SK-N-SH (cell line): Measurements from ENCODE around the gene FAM240A. TPM values are rescaled to one million over a fixed set of nuclear protein-coding genes. Genes with fewer than 3 reads are reported as not detected.

Source experiments
- CTCF ChIA-PET: fragments of 300-600, 350-600 bp; formaldehyde crosslinking; extraction: SDS; loops from one replicate; lab custom pipeline; 2021; lab: Yijun Ruan, JAX
- POLR2A ChIA-PET: fragments of 350-600 bp; sonication (Branson Sonifier 250); formaldehyde crosslinking; extraction: SDS; loops from one replicate; lab custom pipeline; 2020; ENCODE audit warnings: antibody characterized with exemption, inconsistent platforms; lab: Yijun Ruan, JAX
- DNase-seq: peaks from one replicate; pipeline ENCODE4 v3.0.0; 2012
- H2AFZ ChIP-seq: fragments of 200-600 bp; sonication (generic); 2 replicates; pipeline ENCODE4 v1.8.1; 2016; ENCODE audit warnings: antibody characterized with exemption, mild to moderate bottlenecking, low read depth
- H3F3A ChIP-seq: fragments of 200-600 bp; sonication (generic); replicated peaks from 2 replicates; pipeline ENCODE3; 2016; ENCODE audit warnings: antibody characterized with exemption, mild to moderate bottlenecking; ENCODE audit not compliant: insufficient read depth
- H3K27ac ChIP-seq, 2 experiments: fragments of 200-500 bp in 1 of 2; fragments of 200-600 bp in 1 of 2; sonication (Bioruptor generic) in 1 of 2; sonication (generic), shearing (Covaris generic) in 1 of 2; 2 replicates each; pipeline versions ENCODE4 v1.5.1 to v1.6.1; 2014 to 2016; ENCODE audit warnings: low read depth in 2 of 2, inconsistent platforms in 1 of 2, low read length in 1 of 2, mild to moderate bottlenecking in 1 of 2, mixed read lengths in 1 of 2
- H3K27me3 ChIP-seq: fragments of 200-600 bp; sonication (generic), shearing (Covaris generic); 2 replicates; pipeline ENCODE4 v1.6.1; 2016; ENCODE audit warnings: mixed run types; ENCODE audit not compliant: insufficient read depth
- H3K36me3 ChIP-seq, 2 experiments: fragments of 200-500 bp in 1 of 2; fragments of 200-600 bp in 1 of 2; sonication (Bioruptor generic) in 1 of 2; sonication (generic) in 1 of 2; replicated peaks in 1 of 2; 2 replicates each; pipeline versions ENCODE3 to v1.5.1; 2014 to 2016; ENCODE audit warnings: low read length in 1 of 2, mild to moderate bottlenecking in 1 of 2; ENCODE audit not compliant: insufficient read depth in 2 of 2, control insufficient read depth in 1 of 2
- H3K4me1 ChIP-seq, 2 experiments: fragments of 200-500 bp in 1 of 2; fragments of 200-600 bp in 1 of 2; sonication (Bioruptor generic) in 1 of 2; sonication (generic), shearing (Covaris generic) in 1 of 2; 2 replicates each; pipeline versions ENCODE4 v1.5.1 to v1.6.1; 2014 to 2016; ENCODE audit warnings: low read depth in 1 of 2, low read length in 1 of 2, mixed run types in 1 of 2; ENCODE audit not compliant: insufficient read depth in 2 of 2, control insufficient read depth in 1 of 2
- H3K4me2 ChIP-seq: fragments of 200-600 bp; sonication (generic), shearing (Covaris generic); 2 replicates; pipeline ENCODE4 v1.6.1; 2017; ENCODE audit warnings: mixed run types
- H3K4me3 ChIP-seq, 2 experiments: fragments of 200-500 bp in 1 of 2; fragments of 200-600 bp in 1 of 2; sonication (Bioruptor generic) in 1 of 2; sonication (generic), shearing (Covaris generic) in 1 of 2; 2 replicates each; pipeline versions ENCODE4 v1.5.1 to v1.8.1; 2014 to 2016; ENCODE audit warnings: low read depth in 2 of 2, inconsistent platforms in 1 of 2, low read length in 1 of 2, mild to moderate bottlenecking in 1 of 2, mixed read lengths in 1 of 2, moderate library complexity in 1 of 2
- H3K79me2 ChIP-seq: fragments of 200-600 bp; sonication (generic); 2 replicates; pipeline ENCODE4 v1.8.1; 2017; ENCODE audit warnings: mild to moderate bottlenecking; ENCODE audit not compliant: insufficient read depth
- H3K9ac ChIP-seq: fragments of 200-600 bp; sonication (generic); 2 replicates; pipeline ENCODE4 v1.6.1; 2017; ENCODE audit warnings: mixed run types
- H3K9me2 ChIP-seq: fragments of 200-600 bp; sonication (generic); 2 replicates; pipeline ENCODE4 v1.6.1; 2017; ENCODE audit warnings: mixed run types
- H3K9me3 ChIP-seq: fragments of 200-600 bp; sonication (generic); 2 replicates; pipeline ENCODE4 v1.6.1; 2017; ENCODE audit warnings: mixed run types, mild to moderate bottlenecking, moderate library complexity
- H4K20me1 ChIP-seq: fragments of 200-600 bp; sonication (generic); 2 replicates; pipeline ENCODE4 v1.6.1; 2017; ENCODE audit warnings: mild to moderate bottlenecking, mixed run types; ENCODE audit not compliant: insufficient read depth
- CTCF ChIP-seq: fragments of 200-600 bp; sonication (generic); IDR thresholded peaks from 2 replicates; pipeline ENCODE4 v1.6.1; 2017; ENCODE audit warnings: antibody characterized with exemption, mild to moderate bottlenecking, moderate library complexity
- ELF1 ChIP-seq: IDR thresholded peaks from 2 replicates; pipeline ENCODE4 v1.4.0; 2012
- FOXJ3 ChIP-seq: sonication (generic); formaldehyde crosslinking; IDR thresholded peaks from 2 replicates; pipeline ENCODE4 v1.5.1; 2020; ENCODE audit warnings: mild to moderate bottlenecking, missing genetic modification reagents
- FOXM1 ChIP-seq: IDR thresholded peaks from 2 replicates; pipeline ENCODE4 v1.4.0; 2012; ENCODE audit warnings: low read depth, mild to moderate bottlenecking
- GATA2 ChIP-seq: sonication (generic); formaldehyde crosslinking; IDR thresholded peaks from 2 replicates; pipeline ENCODE4 v1.5.0; 2020; ENCODE audit warnings: mild to moderate bottlenecking, missing genetic modification reagents
- IRF3 ChIP-seq: fragments of 150-350 bp; IDR thresholded peaks from 2 replicates; pipeline ENCODE4 v1.6.1; 2016; ENCODE audit warnings: mild to moderate bottlenecking, low read depth, low read length
- MAX ChIP-seq: IDR thresholded peaks from 2 replicates; pipeline ENCODE4 v1.4.0; 2012; ENCODE audit warnings: low read depth
- MEF2A ChIP-seq: IDR thresholded peaks from 2 replicates; pipeline ENCODE4 v1.4.0; 2012; ENCODE audit warnings: low read depth, borderline replicate concordance
- MXI1 ChIP-seq: IDR thresholded peaks from 2 replicates; pipeline ENCODE4 v1.6.1; 2012; ENCODE audit warnings: mild to moderate bottlenecking, low read depth, low read length, improper control_type of control experiment
- NFIC ChIP-seq: IDR thresholded peaks from 2 replicates; pipeline ENCODE4 v1.4.0; 2012; ENCODE audit warnings: borderline replicate concordance
- POLR2AphosphoS5 ChIP-seq: IDR thresholded peaks from 2 replicates; pipeline ENCODE4 v1.6.1; 2012; ENCODE audit warnings: low read depth, low read length
- RAD21 ChIP-seq: IDR thresholded peaks from 2 replicates; pipeline ENCODE4 v1.6.1; 2012; ENCODE audit warnings: mild to moderate bottlenecking, low read length
- RCOR1 ChIP-seq: fragments of 150-350 bp; IDR thresholded peaks from 2 replicates; pipeline ENCODE4 v1.6.1; 2017; ENCODE audit warnings: antibody characterized with exemption, low read length
- RFX5 ChIP-seq: IDR thresholded peaks from 2 replicates; pipeline ENCODE4 v1.6.1; 2012; ENCODE audit warnings: mild to moderate bottlenecking, improper control_type of control experiment, low read length
- RXRA ChIP-seq: IDR thresholded peaks from 2 replicates; pipeline ENCODE4 v1.4.0; 2012; ENCODE audit warnings: low read depth, mild to moderate bottlenecking, borderline replicate concordance
- SMC3 ChIP-seq: IDR thresholded peaks from 2 replicates; pipeline ENCODE4 v1.6.1; 2012; ENCODE audit warnings: low read depth, low read length, improper control_type of control experiment
- TCF12 ChIP-seq: IDR thresholded peaks from 2 replicates; pipeline ENCODE4 v1.4.0; 2012
- USF1 ChIP-seq: IDR thresholded peaks from 2 replicates; pipeline ENCODE4 v1.4.0; 2012; ENCODE audit warnings: low read depth, borderline replicate concordance
- YY1 ChIP-seq: IDR thresholded peaks from 2 replicates; pipeline ENCODE4 v1.4.0; 2012; ENCODE audit warnings: low read depth, mild to moderate bottlenecking
- WGBS: methylation state at CpG from one replicate; pipeline ENCODE4 v1.1.6; 2017; ENCODE audit warnings: low lambda C conversion rate; 5-methylcytosine and 5-hydroxymethylcytosine counted together
- polyA plus RNA-seq, 3 experiments: library from polyadenylated mRNA; depleted of rRNA; stranded (reverse); fragments of >200 nt; gene quantifications; 2 replicates each; pipeline ENCODE4 v1.2.3, GENCODE V29; 2012

FAM240A gene
- polyA plus RNA-seq, 1 of the 3 experiments (the other 2 are of a cell fraction) = not detected

GRCh38 chr3:46664188-46664970, 52.1 kb downstream of the FAM240A start:
- Histone ChIP-seq H3K4me2 (no peak overlapping the region), H3K27ac (peak overlapping the region in 1 of 2 experiments; percentile 16; a peak in 1 of 4 replicates), H3K4me3 (no peak overlapping the region), H3K36me3 (no peaks in the 10 kb centered on the region), H3K79me2 (no peaks in the 10 kb centered on the region), H3K27me3 (no peaks in the 10 kb centered on the region), H3K9me2 (no peaks in the 10 kb centered on the region), H3K4me1 (peaks cover 0 to 70% of the 10 kb centered on the region in 2 experiments; a peak in 1 of 4 replicates), H3K9ac (no peak overlapping the region), H2AFZ (no peak overlapping the region), H3K9me3 (no peaks in the 10 kb centered on the region), H4K20me1 (no peaks in the 10 kb centered on the region), H3F3A (no peaks in the 10 kb centered on the region)
- DNase-seq = peak; percentile 4
- 51% methylated on average over 3 of the region's 6 CpGs for WGBS
- ChIA-PET POLR2A (interaction anchor here (0.9 kb wide), 1 partner anchor 38 kb away, joined by 3 read pairs; no protein-coding TSS in a partner anchor), CTCF (interaction anchor here (0.9 to 5.1 kb wide), 13 partner anchors 10 to 335 kb away, joined by 3 to 54 read pairs (median 6); partner anchors contain the start of genes ALS2CL and TMIE)
- TF ChIP-seq SMC3 = no peak
- no peak for TF ChIP-seq RAD21
- TF ChIP-seq RXRA = no peak
- TF ChIP-seq POLR2AphosphoS5 = no peak
- no peak for TF ChIP-seq ELF1
- TF ChIP-seq MEF2A = no peak
- TF ChIP-seq FOXJ3 (CRISPR knock-in tag) = no peak
- no peak for TF ChIP-seq IRF3
- TF ChIP-seq TCF12 = no peak
- TF ChIP-seq MXI1 = no peak
- TF ChIP-seq YY1 = no peak
- no peak for TF ChIP-seq MAX
- no peak for TF ChIP-seq NFIC
- TF ChIP-seq FOXM1 = no peak
- no peak for TF ChIP-seq RFX5
- TF ChIP-seq GATA2 (CRISPR knock-in tag) = no peak

- no peaks in the 10 kb centered on the region for H3K79me2 ChIP-seq
- H3K9ac ChIP-seq = no peak overlapping the region
- no peaks in the 10 kb centered on the region for H3K9me2 ChIP-seq
- no peaks in the 10 kb centered on the region for H3F3A ChIP-seq
- TF ChIP-seq RFX5 = no peak
- TF ChIP-seq RAD21 = no peak
- TF ChIP-seq IRF3 = no peak
- no peak for TF ChIP-seq CTCF
- no peak for TF ChIP-seq RCOR1
- TF ChIP-seq USF1 = no peak
- POLR2A ChIA-PET = no interaction called here
- H3K4me2 ChIP-seq = no peak overlapping the region
- WGBS = 62% methylated on average over 17 of the region's 23 CpGs
- no peaks in the 10 kb centered on the region for H4K20me1 ChIP-seq
- H2AFZ ChIP-seq = no peak overlapping the region
- no peaks in the 10 kb centered on the region for H3K27me3 ChIP-seq
- H3K36me3 ChIP-seq = no peaks in the 10 kb centered on the region
- peak; percentile 4 for DNase-seq
- H3K27ac ChIP-seq = no peak overlapping the region; a peak in 1 of 4 replicates
- CTCF ChIA-PET = interaction anchor here (1.3 to 5.1 kb wide), 3 partner anchors 9 to 334 kb away, joined by 4 to 54 read pairs (median 7); no protein-coding TSS in a partner anchor
- H3K4me1 ChIP-seq = peaks cover 0 to 64% of the 10 kb centered on the region in 2 experiments; a peak in 1 of 4 replicates
- no peak overlapping the region for H3K4me3 ChIP-seq
- H3K9me3 ChIP-seq = no peaks in the 10 kb centered on the region
Observed at GRCh38 chr3:46664971-46665762, 52.8 kb downstream of the FAM240A start.
